HCEC 1CT (cell line): ENCODE results near the gene UGT1A10.

Source experiments
- DNase-seq: peaks from one replicate; pipeline ENCODE4 v3.0.0-alpha.2; 2017

The UGT1A10 gene

DNA sequence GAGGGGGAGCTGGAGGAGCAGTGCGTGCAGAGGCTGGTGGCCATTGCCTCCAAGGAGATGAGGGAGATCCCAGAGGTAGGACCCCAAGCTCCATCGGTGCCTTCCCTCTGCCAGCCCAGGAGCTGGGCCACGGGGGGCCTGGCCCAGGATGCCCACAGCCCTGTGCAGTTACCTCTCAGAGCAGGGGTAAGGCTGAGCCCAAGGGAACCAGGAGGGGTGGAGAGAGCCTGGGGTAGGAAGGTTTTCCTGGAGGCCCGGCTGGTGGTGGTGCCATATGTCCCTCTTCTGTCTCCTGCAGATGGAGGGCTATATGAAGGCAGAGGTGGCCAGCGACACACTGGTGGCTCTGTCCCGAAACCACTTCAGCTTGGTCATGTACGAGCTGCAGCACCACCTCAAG, 153.3 kb downstream of the UGT1A10 start:
- DNase-seq = no peak

DNA sequence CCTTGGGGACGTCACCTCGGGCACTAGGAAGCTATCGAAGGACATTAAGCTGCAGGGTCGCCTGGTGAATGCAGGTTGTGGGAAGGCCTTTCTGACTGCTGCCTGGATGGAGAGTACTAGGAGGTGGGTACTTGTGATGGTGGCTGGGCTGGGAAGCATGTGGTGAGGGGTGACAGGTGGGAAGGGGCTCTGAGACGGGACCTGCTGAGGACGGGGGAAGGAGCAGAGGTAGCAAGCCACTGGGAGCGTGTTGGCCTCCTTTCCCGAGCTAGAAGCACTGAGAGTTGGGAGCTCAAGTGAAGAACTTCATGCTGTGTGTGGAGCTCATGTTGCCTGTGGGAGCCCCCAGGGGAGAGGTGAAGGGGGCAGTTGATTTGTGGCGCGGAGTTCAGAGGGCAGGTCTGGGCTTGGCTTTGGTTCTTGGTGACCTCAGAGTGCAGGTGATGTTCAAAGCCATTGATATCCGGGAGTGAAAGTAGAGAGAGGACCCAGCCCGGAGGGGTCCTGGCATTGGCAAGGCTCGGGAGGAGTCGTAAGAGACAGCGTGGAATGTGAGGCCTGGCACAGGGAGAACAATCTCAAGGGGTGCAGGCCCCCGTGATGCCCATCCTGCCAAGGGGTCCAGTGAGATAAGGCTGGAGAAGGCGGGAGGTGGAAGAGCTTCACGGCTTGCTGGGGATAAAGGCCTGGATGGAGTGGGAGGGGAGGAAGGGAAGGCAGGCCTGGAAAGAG, 155.1 kb downstream of the UGT1A10 start:
- DNase-seq = no peak

DNA sequence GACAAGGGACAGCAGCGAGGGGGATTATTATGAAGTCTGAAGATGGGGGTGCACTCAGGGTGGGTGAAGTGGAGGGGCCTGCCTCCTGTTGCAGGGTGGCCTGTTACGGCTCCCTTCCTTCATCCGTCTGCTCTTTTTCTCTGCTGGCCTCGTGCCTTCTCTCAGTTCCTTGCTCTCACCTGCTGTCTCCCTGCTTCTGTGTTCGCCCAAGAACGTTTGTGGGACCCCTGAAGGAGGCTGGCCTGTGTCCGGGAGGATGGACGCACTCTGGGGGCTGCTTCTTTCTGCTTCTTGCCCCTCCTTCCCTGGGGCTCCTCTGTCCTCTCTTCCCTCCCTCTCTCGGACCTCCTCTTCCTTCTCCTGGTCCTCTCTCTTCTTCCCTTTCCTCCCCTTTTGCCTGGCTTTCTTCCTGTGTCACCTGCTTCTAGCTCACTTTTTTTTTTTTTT, 155.7 kb downstream of the UGT1A10 start:
- DNase-seq = no peak

DNA sequence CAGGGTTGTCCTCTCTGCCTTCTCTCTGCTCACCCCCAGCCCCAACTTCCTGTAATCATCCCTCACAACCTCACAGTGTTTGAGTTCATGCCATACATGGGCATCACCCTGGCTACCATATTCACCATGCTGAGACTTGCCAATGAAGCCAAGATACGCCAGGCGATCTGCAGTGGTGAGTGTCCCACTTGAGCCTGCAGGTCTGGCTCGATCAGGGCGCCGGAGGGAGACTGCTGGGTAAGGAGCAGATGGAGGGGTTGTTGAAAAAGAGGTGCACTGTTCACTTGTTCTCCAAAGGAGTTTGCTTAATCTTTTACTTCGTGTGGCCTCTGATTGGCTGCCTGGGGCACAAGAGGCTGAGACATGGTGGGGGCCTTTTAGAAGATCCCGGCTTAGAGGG, 156.5 kb downstream of the UGT1A10 start:
- no peak for DNase-seq

DNA sequence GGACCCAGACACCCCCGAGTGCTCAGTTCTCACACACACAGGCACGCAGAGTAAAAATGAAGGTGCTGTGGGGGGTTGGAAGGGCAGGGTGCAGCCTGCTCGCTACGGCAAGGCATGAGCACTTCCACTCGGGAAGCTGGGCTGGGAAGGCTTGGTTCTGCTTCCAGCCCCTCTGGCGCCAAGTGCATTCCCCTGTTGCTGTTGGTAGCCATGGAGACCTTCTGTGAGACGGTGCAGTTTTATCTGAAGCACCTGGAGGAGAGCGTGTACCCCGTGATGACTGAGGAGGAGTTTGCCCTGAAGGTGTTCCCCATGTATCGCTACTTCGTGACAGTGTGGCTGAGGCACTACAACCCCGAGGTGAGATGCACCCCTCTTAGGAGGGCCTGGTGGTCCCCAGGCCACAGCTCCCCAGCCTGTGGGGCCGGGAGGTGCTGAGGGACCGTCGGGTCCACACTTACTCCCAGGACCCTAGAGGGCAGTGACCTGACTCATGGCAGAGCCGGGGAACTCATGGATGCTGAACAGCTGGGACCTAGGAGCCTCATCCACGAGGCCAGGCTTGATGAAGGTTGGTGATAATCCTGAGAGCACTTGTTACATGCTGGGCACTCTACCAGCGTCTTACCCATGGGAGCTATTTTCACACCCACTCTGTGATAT, 157.3 kb downstream of the UGT1A10 start:
- no peak for DNase-seq

DNA sequence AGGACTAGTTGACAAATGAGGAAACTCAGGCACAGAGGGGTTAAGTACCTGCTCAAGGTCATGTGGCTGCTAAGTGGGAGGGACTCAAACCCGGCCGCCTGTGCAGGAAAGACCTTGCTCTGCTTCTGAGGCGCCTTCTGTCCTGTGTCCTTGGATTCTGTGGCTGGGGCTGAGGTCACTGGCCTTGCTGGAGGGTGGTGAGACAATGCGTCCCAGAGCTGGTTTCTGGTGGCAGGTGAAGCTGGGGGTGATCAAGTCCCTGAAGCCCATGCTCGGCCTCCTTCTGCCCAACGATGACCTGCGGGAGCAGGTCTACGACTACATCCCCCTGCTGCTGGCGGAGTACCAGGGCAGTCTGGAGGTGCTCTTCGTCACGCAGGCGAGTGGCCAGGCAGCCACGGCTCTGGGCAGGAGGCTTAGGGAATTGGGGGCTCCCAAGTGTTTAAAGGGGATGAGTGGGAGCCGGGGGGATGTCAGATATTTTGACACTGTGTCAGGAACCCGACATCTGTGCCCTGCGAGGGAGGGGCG, 157.9 kb downstream of the UGT1A10 start:
- DNase-seq = no peak

DNA sequence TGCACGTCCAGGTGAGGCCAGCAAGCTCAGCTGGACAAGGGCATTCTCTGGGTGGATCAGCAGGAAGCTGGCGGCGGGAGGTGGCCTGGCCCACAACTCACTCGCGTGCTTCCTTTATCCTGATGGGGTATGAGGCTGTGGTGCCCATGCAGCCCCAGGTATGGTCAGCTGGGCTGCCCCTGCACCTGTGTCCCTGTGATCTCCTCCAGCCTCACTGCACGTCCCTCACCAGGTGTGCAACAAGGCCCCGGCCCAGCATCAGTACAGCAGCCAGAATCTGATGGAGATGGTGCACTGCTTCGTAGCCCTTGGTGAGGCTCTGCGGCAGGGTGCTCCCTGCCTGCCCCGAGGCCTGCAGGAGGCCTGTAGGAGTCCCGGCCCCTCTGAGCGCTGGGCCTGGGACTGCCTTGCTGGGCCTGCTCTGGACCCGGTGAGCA, 159.5 kb downstream of the UGT1A10 start:
- no peak for DNase-seq

DNA sequence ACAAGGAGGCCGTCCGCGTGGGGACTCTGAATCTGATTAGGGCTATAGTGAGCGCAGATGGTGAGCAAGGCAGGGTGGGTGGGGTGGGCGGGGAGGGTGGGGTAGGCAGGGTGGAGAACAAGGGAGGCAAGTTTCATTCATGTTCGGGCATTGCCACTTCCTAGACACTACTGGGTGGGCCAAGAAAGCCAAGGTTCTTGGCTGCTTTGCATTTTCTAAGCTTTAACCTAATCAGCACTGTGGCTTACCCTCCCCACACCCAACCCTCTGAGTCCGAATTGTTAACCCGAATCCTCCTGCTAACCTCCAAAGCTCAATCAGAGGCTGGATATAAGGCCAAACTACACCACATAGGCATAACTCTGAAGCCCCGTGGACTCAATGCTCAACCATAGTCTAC, 160.0 kb downstream of the UGT1A10 start:
- no peak for DNase-seq

DNA sequence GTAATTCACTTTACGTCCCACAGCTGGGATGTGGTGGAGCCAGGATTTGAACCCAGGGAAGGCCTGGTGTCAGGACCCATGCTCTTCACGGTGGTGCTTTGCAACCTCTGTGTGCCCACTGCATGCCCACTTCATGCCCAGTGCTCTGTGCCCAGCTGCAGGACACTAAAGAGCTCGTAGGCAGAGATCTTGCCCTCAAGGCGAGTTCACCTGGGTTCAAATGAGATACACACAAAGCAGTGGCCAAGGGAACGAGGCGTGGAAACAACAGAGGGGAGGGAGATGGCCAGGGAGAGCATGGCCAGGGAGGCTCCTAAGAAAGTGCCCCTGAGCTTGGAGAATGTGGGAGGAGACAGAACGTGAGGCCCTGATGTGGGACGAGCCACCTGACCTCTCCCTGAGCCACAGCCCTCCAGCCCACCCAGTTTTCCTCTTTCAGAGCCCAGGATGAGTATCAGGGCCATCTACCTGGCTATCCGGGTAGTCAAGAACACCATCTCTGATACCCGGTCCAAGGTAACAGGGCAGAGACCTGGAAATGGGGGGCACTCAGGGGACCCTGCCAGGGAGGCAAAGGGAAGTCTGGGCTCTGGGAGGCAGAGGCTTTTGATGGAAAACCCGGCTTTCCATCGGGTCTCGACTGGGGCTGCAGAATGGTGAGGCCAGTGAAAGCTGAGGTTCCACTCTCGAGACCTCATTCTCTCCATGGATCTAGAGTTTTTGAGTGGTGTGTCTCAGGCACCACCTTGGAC, 162.3 kb downstream of the UGT1A10 start:
- DNase-seq = no peak

DNA sequence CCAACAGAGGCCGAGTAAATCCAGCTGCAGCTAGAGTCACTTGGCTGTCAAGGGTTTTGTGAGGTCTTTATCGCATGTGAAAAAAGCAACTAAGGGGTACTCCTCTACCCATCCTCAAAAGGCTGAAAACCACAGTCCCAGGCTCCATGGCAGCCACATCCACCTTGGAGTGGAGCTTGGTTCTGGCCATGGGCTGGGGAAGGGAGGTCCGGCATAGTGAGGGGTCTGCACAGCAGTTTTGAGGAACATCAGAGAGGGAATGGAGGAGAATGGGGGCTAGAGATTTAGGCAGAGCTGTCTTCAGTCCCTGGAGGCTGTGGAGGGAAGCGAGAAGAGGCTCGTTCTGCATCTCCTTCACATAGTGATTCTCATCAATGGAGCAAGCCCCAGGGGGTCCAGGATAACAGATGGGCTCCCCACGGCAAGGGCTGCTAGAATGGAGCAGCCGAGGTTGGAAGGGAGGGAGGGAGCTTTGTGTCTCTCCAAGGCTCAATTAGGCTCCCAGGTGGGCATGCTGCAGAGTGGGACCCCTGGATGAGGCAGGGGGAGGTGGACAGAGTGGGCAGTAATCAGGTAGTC, 162.9 kb downstream of the UGT1A10 start:
- no peak for DNase-seq

DNA sequence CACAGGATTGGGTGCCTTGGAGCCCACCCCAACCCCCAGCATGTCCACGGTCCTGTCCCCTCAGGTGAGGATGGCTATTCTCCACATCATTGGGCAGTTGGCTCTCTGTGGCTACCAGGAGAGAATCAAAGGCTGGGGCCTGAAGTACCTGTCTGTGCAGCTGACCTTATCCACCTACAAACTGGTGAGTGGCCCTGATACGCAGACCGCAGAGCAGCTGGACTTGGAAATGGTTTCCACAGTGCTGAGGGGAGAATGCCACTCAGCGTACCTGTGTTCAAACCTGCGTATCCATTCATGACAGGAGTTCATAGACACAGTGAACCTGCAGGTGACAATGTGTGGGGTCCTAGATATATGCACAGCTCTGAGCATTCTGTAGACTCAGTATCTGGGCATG, 163.5 kb downstream of the UGT1A10 start:
- no peak for DNase-seq

DNA sequence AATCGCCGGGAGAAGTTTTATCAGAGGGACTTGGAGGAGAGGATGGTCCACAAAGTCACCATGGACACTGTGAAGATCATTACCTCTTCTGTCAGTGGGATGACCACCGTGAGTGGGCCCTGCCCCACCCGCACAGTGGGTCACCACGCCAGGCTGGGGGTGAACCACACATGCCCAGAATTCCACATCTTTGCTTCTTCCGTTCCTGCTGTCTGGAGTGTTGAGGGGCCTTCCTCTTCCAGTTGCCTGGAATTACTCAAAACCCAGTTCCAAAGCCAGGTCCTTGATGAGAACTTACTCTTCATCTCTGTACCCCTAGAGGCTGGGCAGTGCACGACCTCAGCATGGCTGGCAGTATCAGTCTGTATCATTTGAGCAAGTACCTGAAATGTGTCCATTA, 164.0 kb downstream of the UGT1A10 start:
- no peak for DNase-seq

DNA sequence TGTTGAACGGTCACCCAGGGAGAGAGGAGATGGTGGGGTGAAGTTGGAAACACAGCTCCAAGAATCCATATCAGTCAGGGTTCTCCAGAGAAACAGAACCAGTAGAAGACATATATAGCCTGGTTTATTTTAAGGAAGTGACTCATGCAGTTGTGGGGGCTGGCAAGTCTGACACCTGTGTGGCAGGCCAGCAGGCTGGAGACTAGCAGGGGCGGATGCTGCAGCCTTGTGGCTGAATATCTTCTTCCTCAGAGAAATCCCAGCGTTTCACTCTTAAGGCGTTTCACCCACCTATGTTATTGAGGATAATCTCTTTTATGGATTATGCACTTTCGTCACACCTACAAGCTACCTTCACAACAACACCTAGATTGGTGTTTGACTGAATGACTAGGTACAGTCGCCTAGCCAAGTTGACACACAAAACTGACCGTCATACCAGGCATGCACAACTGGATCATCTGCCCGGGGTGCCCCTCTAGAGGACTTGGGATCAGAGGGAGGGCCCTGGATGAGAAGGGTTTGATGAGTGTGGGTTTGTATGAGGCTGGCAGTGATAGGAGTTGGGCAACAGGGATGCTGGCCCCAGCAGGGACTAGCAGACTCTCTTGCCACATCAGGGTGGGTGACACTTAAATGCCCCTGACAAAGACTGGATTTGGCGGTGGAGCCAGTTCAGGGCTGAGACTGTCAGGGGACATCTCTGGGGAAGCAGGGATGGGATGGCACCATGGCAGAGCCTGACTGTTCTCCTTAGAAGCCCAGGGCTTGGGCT, 165.3 kb downstream of the UGT1A10 start:
- peak; percentile 9 for DNase-seq

DNA sequence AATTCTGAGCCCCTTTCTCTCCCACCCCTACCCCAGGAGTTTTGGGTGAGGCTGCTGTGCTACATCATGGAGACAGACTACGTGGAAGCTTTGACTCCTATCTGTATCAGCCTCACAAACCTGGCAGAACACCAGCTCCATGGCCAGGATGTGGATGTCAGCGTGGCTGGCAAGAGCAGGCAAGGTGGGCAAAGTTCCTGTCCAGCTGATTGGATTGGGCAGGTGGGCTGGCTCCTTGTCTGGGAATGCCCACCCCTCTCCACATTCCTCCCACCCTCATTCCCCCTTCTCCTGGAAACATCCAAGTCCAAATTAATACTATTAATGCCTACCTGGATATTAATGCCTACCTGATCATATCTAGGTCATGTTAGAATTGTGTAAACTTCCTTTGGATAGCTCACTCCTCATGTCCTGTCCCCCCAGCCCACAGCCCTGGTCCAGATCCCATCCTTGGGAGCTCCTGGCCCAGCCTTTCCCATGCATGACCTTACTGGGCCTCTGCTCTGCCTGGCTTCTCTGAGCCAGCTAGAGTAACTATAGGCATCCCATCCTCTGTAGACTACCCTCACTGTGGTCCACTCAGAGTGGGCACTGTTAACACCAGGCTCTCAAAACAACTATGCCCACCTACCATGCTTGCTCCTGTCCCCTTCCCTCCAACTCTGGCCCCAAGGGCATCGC, 166.0 kb downstream of the UGT1A10 start:
- no peak for DNase-seq

DNA sequence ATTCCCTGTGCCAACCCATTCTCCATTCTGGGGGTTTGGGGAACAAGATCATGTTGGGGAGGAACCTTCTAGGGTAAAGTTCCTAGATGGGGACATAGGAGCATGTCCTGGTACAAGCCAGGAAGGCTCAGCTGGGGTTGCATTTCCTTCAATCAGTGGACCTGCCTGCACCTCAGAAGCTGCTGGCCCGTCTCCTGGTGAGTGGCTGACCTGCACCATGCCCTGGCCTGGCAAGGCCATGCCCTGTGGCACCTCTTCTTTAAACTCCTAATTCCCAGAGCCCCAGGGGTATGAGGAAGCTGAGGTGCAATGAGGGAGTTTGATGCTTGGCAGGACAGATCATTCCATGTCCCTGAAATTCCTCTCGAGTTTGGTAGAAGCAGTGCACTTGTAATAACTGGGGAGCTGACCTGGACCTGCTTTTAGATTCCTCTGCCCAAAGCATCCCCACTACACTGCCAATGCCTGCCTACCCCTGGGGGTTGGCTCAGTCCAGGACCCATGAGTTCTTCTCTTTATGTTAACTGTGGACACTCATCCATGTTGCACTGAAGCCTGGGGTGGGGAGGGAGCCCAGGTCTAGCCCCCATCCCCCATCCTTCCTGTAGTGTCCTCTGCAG, 167.2 kb downstream of the UGT1A10 start:
- no peak for DNase-seq

DNA sequence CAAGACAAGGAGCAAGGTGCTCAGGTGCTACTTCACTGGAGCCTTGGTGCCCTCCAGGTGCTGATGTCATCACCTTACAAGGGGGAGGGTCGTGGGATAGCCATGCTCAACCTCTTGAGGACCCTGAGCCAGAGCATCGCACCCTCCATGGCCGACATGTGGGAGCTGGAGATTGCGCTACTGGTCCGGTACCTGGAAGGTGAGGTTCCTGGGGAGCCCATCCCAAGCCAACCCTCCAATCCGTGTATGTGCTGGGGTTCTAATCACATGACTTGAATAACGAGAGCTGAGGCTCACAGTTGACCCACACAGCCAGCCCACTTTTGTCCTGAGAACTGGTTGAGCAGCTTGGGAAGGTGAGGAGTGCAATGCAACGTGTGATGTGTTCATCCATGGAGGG, 167.7 kb downstream of the UGT1A10 start:
- no peak for DNase-seq

DNA sequence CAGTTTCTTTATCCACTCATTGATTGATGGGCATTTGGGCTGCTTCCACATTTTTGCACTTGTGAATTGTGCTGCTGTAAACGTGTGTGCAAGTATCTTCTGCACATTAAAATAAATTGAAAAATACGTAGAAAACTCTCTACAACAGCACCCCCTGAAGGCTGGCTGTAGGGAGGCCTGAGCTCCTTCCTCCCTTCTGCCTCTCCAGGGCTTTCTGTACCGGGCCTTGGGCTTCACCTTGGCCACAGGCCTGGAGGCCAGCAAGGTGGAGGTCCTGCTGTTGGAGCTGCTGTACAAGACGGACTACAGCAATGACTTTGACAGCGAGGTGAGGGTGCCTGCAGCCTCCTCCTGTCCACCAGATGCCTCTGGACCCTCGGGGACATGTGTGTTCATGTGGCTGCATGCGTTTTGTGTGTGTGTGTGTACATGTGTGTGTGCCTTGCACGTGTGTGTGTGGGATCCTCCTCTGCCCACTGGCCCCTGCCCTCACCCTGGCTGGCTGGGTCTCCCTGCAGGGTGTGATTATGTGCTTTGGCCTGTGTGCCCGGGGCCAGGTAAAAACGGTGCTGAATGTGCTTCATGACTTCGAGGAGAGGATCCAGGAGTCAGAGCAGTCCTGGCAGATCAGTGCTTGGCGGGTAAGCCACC, 171.1 kb downstream of the UGT1A10 start:
- DNase-seq = no peak

DNA sequence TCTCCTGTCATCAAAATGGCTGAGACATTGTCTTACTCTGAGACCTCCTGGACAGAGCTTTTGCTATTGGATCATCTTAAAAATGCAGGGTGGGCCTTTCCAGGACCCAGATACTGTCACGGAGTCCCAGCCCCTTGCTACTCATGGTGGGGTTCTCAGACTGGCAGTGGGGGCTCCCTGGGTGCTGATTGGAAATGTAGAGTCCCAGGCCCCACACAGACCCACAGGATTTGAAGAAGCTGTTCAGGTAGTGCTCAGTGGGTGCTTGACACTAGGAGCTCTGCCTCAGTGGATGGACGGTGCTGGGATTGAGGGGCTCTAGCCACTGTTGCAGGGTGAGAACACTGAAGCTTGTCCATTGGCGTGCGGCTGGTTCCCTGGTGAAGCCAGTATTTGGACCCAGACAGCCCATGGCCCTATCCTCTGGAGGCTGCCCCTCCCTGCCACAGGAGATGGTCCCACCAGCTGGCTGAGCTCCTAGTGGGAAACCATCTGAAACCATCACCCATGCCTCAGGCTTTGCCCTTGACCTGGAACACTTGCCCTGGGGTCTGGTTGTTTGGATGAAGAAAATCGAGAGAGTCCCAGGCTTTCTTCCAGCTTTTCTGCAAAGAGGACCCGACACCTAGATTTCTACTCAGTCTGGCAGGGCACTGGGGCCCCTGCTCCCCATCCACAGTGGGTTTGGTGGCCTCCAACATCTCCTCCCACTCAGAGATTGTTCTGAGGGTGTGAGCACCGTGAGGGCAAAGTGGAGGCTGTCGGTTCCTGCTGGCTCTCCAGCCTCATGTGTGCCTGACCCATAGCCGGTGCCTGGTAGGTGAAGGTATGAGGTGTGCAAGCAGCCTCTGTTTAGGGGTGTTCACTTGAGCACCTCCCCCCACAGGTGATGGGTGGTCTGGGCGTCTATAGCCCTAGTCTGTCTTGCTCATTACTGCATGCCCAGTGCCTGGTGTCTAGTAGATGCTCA, 172.0 kb downstream of the UGT1A10 start:
- DNase-seq = no peak

DNA sequence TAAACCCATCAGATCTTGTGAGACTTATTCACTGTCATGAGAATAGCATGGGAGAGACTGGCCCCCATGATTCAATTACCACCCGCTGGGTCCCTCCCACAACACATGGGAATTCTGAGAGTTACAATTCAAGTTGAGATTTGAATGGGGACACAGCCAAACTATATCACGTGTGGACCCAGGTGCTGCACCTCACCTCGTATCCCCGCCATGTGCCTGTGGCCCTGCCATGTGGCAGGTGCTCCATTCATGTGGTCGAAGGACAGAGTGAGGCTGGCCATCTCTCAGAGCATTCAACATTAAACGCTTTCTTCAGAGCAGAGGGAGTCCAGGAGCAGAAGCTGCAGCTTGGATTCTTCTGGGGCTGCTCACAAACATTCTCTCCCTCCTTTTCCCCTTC, 174.1 kb downstream of the UGT1A10 start:
- DNase-seq = no peak

DNA sequence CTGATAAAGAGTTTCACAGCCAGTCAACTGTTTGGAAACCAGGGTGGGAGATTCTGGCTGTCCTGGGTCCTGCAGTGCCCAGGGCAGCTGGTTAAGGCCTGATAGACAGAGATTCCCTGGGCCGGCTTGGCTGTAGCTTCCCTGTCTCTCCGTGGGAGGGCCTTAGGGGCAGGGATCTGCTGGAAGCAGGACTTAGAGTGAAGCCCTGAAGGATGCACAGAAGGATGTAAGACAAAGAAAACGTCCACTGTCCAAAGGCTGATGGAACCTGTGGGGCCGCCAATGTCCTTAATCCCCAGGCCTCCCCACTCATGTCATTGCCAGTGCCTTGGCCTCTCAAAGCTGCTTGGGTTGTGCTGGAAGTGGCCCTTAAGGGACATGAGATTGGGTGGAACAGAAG, 174.8 kb downstream of the UGT1A10 start:
- DNase-seq = no peak
